GM18951 (cell line): Measurements from ENCODE around the gene TAPBPL.

ENCODE experiments used
- POLR2A ChIP-seq: IDR thresholded peaks from 4 replicates; pipeline ENCODE4 v1.6.1; 2011; ENCODE audit warnings: mild to moderate bottlenecking; ENCODE audit not compliant: insufficient read length, insufficient read depth; ENCODE audit errors: extremely low read depth
- in situ Hi-C: fragments of 300-500 bp; cut with MboI; formaldehyde crosslinking; loops from one replicate; pipeline ENCODE4 v1.12.0; 2022; ENCODE audit warnings: low sequenced_read_pairs, mixed read lengths, inconsistent platforms; ENCODE audit not compliant: unreplicated experiment

Gene TAPBPL, protein sequence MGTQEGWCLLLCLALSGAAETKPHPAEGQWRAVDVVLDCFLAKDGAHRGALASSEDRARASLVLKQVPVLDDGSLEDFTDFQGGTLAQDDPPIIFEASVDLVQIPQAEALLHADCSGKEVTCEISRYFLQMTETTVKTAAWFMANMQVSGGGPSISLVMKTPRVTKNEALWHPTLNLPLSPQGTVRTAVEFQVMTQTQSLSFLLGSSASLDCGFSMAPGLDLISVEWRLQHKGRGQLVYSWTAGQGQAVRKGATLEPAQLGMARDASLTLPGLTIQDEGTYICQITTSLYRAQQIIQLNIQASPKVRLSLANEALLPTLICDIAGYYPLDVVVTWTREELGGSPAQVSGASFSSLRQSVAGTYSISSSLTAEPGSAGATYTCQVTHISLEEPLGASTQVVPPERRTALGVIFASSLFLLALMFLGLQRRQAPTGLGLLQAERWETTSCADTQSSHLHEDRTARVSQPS

GRCh38 chr12:6451348-6452244 is at the start of gene TAPBPL:
Gene TAPBPL, plus strand, starts transcription at chr12:6452042. Its CDS starts 207 bp downstream, at chr12:6452249.
- TF ChIP-seq POLR2A = peak; percentile 52
- in situ Hi-C loops = no loop called here

DNA sequence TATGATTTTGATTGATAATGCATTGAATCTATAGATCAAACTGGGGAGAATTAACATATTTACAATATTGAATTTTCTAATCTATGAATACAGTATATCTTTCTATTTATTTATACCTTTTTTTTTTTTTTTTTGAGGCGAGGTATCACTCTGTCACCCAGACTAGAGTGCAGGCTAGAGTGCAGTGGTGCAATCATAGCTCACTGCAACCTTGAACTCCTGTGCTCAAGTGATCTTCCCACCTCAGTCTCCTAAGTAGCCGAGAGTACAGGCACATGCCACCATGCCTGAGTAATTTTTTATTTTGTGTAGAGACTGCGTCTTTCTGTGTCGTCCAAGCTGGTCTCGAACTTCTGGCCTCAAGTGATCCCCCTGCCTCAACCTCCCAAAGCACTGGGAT is 47.5 kb upstream of the TAPBPL start:
- no peak for TF ChIP-seq POLR2A
- in situ Hi-C loops = no loop called here

- no peak for TF ChIP-seq POLR2A
- in situ Hi-C loops = no loop called here
Observed at GRCh38 chr12:6405963-6406362, 45.9 kb upstream of the TAPBPL start.

- in situ Hi-C loops = no loop called here
- no peak for TF ChIP-seq POLR2A
Observed at GRCh38 chr12:6407236-6407954, 44.4 kb upstream of the TAPBPL start.

DNA sequence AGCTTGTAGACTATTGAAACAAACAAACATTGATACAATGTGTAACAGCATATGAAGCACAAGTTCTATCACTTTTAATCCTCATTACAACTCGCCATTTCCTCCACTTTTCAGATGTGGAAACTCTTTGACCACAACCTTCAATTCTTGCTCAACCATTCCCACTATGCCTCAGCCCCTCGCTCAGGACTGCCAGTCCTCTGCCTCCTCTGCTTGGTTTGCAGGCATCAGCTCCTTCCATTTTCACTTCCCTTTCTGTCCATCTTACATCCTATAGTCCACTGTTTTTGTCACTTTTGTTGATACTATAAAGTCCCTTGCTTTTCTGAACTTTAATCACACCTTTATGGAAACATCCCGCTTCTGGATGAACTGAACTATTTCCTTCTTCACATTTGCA is 35.2 kb upstream of the TAPBPL start:
- TF ChIP-seq POLR2A = no peak
- in situ Hi-C loops = no loop called here

GRCh38 chr12:6418796-6419195 is 33.0 kb upstream of the TAPBPL start:
- in situ Hi-C loops = no loop called here

DNA sequence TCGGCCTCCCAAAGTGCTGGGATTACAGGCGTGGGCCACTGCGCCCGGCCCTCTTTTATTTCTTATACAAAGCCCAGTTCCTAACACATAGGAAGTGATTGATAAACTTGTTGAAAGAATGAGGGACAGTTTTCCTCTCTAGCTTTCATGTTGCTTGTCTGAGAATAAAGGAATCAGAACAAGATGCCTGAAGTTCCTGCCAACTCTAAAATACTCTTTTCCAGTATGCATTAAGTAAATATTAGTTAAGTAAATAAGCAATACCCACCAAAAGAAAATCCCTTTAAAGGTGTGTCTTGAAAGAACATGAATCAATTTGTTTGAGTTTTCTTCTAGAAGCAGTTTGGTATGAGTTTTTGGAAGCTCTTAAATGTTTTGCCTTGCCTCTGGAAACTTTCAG is 31.5 kb upstream of the TAPBPL start:
- in situ Hi-C loops = no loop called here

More at GRCh38 chr12:6418796-6419195, 33.0 kb upstream of the TAPBPL start:
- TF ChIP-seq POLR2A = no peak

DNA sequence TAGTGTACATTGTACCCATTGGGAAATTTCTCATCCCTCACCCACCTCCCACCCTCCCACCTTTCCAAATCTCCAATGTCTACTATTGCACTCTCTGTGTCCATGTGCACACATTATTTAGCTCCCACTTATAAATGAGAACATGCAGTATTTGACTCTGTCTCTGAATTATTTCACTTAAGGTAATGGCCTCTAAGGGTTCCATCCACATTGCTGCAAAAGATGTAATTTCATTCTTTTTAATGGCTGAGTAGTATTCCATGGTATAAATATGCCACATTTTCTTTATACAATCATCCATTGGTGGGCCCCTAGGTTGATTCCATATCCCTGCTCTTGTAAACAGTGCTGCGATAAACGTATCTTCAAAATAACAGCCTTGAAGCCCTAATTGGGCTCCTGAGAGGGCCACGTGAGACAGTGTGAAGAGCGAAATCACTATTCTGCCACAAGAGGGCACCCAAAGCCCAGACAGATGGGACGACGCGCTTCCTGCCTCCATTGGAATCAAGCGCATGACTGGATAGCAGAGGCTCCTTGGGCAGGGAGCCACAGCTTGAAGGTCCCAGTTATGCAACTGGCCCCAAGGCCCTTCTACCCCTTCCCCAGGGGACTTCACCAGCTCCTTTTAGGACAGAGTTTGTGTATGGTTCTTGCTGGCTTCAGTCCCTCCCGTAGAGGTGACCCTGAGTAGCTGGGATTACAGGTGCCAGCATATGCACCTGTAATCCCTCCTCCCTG is 28.4 kb upstream of the TAPBPL start:
- in situ Hi-C loops = no loop called here

More for the DNA sequence above, 31.5 kb upstream of the TAPBPL start:
- TF ChIP-seq POLR2A = no peak

GRCh38 chr12:6424008-6424347 is 27.9 kb upstream of the TAPBPL start:
- in situ Hi-C loops = no loop called here
- TF ChIP-seq POLR2A = no peak

More for the DNA sequence above, 28.4 kb upstream of the TAPBPL start:
- no peak for TF ChIP-seq POLR2A

DNA sequence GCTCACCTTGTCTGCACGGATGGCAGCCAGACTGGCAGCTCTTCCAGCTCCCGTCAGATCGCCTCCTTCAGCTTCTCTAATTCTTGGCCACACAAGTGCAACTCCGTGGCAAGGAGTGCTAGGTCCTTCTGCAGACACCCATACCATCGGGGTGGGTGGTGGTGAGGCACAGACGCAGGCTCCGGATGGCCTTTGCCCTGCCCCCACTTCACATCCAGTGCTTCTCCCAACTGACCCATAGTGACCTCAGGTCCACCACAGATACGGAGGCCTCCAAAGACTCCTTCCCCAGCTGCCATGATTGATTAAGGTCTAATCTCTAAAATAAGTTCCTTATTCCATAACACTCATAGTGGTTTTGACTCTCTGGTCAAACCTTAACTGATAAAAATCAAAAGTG is 27.0 kb upstream of the TAPBPL start:
- in situ Hi-C loops = no loop called here
- TF ChIP-seq POLR2A = no peak

DNA sequence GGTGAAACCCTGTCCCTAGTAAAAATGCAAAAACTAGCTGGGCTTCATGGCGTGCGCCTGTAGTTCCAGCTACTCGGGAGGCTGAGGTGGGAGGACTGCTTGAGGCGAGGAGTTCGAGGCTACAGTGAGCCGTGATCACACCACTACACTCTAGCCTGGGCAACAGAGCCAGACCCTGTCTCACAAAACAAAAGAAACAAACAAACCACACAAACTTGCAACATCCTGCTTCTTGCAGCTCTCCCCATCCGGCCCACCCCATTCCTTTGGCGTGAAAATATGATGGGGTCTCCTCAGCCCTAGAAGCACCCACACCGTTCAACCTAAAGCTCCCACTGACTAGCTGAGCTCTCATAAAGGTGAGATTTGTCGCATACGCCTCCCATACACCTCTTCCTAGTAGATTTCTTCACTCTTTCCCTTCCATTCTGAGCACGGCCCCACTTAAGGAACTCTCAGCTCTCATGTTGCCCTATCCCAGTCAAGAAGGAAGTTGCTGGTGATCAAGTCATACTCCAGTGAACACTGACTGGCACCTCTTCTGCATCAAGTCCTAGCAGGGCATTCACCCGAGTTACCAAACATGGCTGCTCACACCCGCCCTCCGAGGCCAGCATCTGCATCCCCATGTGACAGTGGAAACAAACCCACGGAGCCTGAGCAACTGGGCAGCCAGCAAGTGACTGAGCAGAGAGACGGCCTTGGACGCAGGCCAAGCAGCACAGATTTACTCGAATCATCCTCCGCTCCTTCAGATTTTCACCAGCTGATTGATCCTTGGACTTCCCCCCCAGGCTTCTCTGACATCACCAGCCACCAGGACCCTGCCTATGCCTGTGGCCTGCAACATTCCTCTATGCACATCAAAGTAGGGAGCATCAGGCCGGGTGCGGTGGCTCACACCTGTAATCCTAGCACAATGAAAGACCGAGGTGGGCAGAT is 26.0 kb upstream of the TAPBPL start:
- in situ Hi-C loops = no loop called here
- no peak for TF ChIP-seq POLR2A
